ENCODE measurements around the gene ARTN. TPM values are rescaled to one million over a fixed set of nuclear protein-coding genes. Genes with fewer than 3 reads are reported as not detected.

ARTN gene
- total and polyA plus RNA-seq, 9 of the 15 experiments (the other 6 are each of a cell fraction or from before 2014, with no cell fraction given), result 0.06 to 0.38 TPM; not detected in 7

DNA sequence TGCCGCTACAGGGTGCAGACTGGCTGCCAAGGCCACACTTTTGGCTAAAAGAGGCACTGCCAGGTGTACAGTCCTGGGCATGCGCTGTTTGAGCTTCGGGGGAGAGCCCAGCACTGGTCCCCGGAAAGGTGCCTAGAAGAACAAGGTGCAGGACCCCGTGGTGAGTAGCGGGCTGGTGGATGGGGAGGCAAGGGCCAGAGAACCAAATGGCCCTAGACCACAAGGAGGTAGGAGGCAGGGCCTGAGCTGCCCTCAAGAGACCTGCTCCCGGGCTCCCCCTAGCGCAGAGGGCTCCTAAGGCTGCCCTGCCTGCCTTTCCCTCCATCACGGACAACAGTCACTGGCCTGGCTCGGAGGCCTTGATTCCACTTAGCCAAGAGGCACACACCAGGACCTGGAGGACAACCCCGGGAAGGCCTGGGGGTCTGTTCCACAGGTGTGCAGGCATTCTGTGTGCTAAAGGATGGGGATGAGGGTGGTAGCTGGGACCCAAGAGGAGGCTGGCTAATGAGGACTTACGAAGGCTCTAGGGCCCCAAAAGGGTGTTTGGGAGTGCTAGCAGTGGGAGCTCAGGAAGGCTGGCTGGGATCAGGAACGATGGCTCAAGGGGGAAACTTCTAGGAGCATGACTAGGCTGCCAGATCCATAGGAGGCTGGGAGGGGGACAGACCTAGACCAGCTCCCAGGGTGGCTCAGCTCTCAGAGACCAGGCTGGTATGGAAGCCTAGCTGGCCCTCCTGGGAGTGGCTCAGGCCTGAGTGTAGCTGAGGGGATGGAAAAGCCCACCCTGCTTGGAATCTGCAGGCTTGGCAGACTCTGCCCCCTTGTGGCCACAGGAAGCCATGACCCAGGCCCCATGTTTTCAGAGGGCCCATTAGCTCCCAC is 742 bp downstream of the ARTN start (continued):
- TF ChIP-seq ZBED1 (IDR thresholded peaks at IDR 0.05), result no peak
- no peak for TF ChIP-seq ILF3 (IDR thresholded peaks at IDR 0.05; ENCODE audit: borderline replicate concordance)
- 0 out of 3 replicates have a peak, but pooled peaks of 1 of the 2 experiments have one; percentile 21 for TF ChIP-seq CBX3 (IDR thresholded peaks at IDR 0.05; ENCODE audit: borderline replicate concordance in 1 of 2, low read length in 2 of 2)
- TF ChIP-seq, protein P1, sequence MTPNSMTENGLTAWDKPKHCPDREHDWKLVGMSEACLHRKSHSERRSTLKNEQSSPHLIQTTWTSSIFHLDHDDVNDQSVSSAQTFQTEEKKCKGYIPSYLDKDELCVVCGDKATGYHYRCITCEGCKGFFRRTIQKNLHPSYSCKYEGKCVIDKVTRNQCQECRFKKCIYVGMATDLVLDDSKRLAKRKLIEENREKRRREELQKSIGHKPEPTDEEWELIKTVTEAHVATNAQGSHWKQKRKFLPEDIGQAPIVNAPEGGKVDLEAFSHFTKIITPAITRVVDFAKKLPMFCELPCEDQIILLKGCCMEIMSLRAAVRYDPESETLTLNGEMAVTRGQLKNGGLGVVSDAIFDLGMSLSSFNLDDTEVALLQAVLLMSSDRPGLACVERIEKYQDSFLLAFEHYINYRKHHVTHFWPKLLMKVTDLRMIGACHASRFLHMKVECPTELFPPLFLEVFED (CRISPR knock-in tag; conservative IDR thresholded peaks at IDR 0.05), result no peak
- TF ChIP-seq STAT5B (CRISPR knock-in tag; IDR thresholded peaks at IDR 0.05), result no peak
- TF ChIP-seq ZNF282 (CRISPR knock-in tag; IDR thresholded peaks at IDR 0.05), result no peak
- peak in 2 of 3 experiments; percentile 62 to 84 for TF ChIP-seq YY1 (IDR thresholded peaks at IDR 0.05; ENCODE audit: borderline replicate concordance in 1 of 3, control insufficient read depth in 1 of 3, extremely low read depth in 1 of 3, insufficient read depth in 3 of 3, insufficient read length in 1 of 3, insufficient replicate concordance in 2 of 3, low read depth in 1 of 3, low read length in 2 of 3)
- TF ChIP-seq, protein P2, sequence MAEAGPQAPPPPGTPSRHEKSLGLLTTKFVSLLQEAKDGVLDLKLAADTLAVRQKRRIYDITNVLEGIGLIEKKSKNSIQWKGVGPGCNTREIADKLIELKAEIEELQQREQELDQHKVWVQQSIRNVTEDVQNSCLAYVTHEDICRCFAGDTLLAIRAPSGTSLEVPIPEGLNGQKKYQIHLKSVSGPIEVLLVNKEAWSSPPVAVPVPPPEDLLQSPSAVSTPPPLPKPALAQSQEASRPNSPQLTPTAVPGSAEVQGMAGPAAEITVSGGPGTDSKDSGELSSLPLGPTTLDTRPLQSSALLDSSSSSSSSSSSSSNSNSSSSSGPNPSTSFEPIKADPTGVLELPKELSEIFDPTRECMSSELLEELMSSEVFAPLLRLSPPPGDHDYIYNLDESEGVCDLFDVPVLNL (CRISPR knock-in tag; IDR thresholded peaks at IDR 0.05; ENCODE audit: low read depth), result 0 out of 2 replicates have a peak, but pooled peaks have one; percentile 57
- peak; percentile 51 to 58; a peak in 2 of 4 replicates for TF ChIP-seq MAZ (CRISPR knock-in tag; conservative IDR thresholded peaks at IDR 0.05 in 1 of 2, IDR thresholded peaks at IDR 0.05 in 1 of 2)
- TF ChIP-seq MBD2 (IDR thresholded peaks at IDR 0.05; ENCODE audit: borderline replicate concordance, low read depth), result no peak
- no peak for TF ChIP-seq PPARD (CRISPR knock-in tag; IDR thresholded peaks at IDR 0.05)
- TF ChIP-seq POLR2G (IDR thresholded peaks at IDR 0.05; ENCODE audit: low read depth, low read length), result no peak; the same call in 1 of the 2 replicates
- no peak; a peak in 1 of 4 replicates for TF ChIP-seq ETV6 (IDR thresholded peaks at IDR 0.05; ENCODE audit: borderline replicate concordance in 1 of 2, low read depth in 2 of 2, low read length in 1 of 2)
- TF ChIP-seq ETV6 (CRISPR knock-in tag; IDR thresholded peaks at IDR 0.05; ENCODE audit: borderline replicate concordance), result no peak
- TF ChIP-seq ZNF586 (CRISPR knock-in tag; conservative IDR thresholded peaks at IDR 0.05), result no peak
- TF ChIP-seq, protein P3, sequence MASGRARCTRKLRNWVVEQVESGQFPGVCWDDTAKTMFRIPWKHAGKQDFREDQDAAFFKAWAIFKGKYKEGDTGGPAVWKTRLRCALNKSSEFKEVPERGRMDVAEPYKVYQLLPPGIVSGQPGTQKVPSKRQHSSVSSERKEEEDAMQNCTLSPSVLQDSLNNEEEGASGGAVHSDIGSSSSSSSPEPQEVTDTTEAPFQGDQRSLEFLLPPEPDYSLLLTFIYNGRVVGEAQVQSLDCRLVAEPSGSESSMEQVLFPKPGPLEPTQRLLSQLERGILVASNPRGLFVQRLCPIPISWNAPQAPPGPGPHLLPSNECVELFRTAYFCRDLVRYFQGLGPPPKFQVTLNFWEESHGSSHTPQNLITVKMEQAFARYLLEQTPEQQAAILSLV (tag; IDR thresholded peaks at IDR 0.05), result no peak
- TF ChIP-seq ZKSCAN3 (CRISPR knock-in tag; IDR thresholded peaks at IDR 0.05), result no peak
- no peak for TF ChIP-seq ZNF224 (CRISPR knock-in tag; IDR thresholded peaks at IDR 0.05)
- peak; percentile 84 for TF ChIP-seq GABPB1 (CRISPR knock-in tag; IDR thresholded peaks at IDR 0.05)
- no peak for TF ChIP-seq XRCC3 (IDR thresholded peaks at IDR 0.05)
- TF ChIP-seq ZFP1 (CRISPR knock-in tag; IDR thresholded peaks at IDR 0.05), result no peak
- no peak for TF ChIP-seq ZNF583 (CRISPR knock-in tag; IDR thresholded peaks at IDR 0.05)
- no peak for TF ChIP-seq SMARCC2 (IDR thresholded peaks at IDR 0.05; ENCODE audit: low read depth)
- peak; percentile 53; the same call in 1 of the 2 replicates for TF ChIP-seq CTBP1 (IDR thresholded peaks at IDR 0.05; ENCODE audit: borderline replicate concordance)
- TF ChIP-seq ETS2 (tag; IDR thresholded peaks at IDR 0.05; ENCODE audit: borderline replicate concordance, poor library complexity, severe bottlenecking), result no peak

Data from K562 (cell line).